Neural cell (in vitro differentiated cells): ENCODE measurements around the gene HLA-E. TPM values are rescaled to one million over a fixed set of nuclear protein-coding genes. Genes with fewer than 3 reads are reported as not detected.

Experiments used
- H2AFZ ChIP-seq: fragments of 200-600, 300-800 bp; sonication (generic), shearing (Covaris generic); 2 replicates; pipeline ENCODE4 v1.6.0; 2014; ENCODE audit warnings: low read depth, mild to moderate bottlenecking, antibody characterized with exemption, low read length, moderate library complexity
- H3F3A ChIP-seq: fragments of 200-600 bp; shearing (Covaris generic); 2 replicates; pipeline ENCODE4 v1.6.1; 2016; ENCODE audit warnings: mild to moderate bottlenecking, moderate library complexity, mixed read lengths, antibody characterized with exemption, low read length; ENCODE audit not compliant: insufficient read depth, poor library complexity, severe bottlenecking
- H3K27ac ChIP-seq: fragments of 200-600, 300-800 bp; sonication (generic), shearing (Covaris generic); 2 replicates; pipeline ENCODE4 v1.5.1; 2014; ENCODE audit warnings: mild to moderate bottlenecking, low read length, moderate library complexity
- H3K27me3 ChIP-seq: fragments of 300-800, 200-600 bp; sonication (generic), shearing (Covaris generic); 2 replicates; pipeline ENCODE4 v1.6.0; 2014; ENCODE audit warnings: mild to moderate bottlenecking, low read depth, low read length, moderate library complexity; ENCODE audit not compliant: insufficient read depth
- H3K36me3 ChIP-seq: fragments of 300-800, 200-600 bp; sonication (generic), shearing (Covaris generic); 2 replicates; pipeline ENCODE4 v1.5.1; 2014; ENCODE audit warnings: mild to moderate bottlenecking, antibody characterized with exemption, low read length, moderate library complexity; ENCODE audit not compliant: insufficient read depth
- H3K4me2 ChIP-seq: fragments of 300-800, 200-600 bp; sonication (generic), shearing (Covaris generic); 2 replicates; pipeline ENCODE4 v1.6.0; 2014; ENCODE audit warnings: mild to moderate bottlenecking, low read length
- H3K4me3 ChIP-seq: fragments of 300-800, 200-600 bp; sonication (generic), shearing (Covaris generic); 2 replicates; pipeline ENCODE4 v1.5.1; 2014; ENCODE audit warnings: mild to moderate bottlenecking, low read length, moderate library complexity
- H3K79me2 ChIP-seq: fragments of 200-600 bp; shearing (Covaris generic); replicated peaks from 2 replicates; pipeline ENCODE4 v1.6.0; 2014; ENCODE audit warnings: mild to moderate bottlenecking, low read length, moderate library complexity; ENCODE audit not compliant: insufficient read depth
- H3K9ac ChIP-seq: fragments of 300-800, 200-600 bp; sonication (generic), shearing (Covaris generic); 2 replicates; pipeline ENCODE4 v1.6.1; 2016; ENCODE audit warnings: mild to moderate bottlenecking, low read length, mixed read lengths
- H3K9me2 ChIP-seq: fragments of 200-600 bp; shearing (Covaris generic); 2 replicates; pipeline ENCODE4 v1.6.1; 2016; ENCODE audit warnings: mild to moderate bottlenecking, low read length, mixed read lengths; ENCODE audit not compliant: insufficient read depth
- H3K9me3 ChIP-seq: fragments of 200-600, 300-800 bp; sonication (generic), shearing (Covaris generic); 2 replicates; pipeline ENCODE4 v1.6.1; 2016; ENCODE audit warnings: mild to moderate bottlenecking, mixed run types, low read length, moderate library complexity, mixed read lengths
- H4K20me1 ChIP-seq: fragments of 200-600 bp; shearing (Covaris generic); 2 replicates; pipeline ENCODE4 v1.6.1; 2016; ENCODE audit warnings: mild to moderate bottlenecking, mixed run types; ENCODE audit not compliant: insufficient read depth
- CTCF ChIP-seq: fragments of 450-650 bp; IDR thresholded peaks from 2 replicates; pipeline ENCODE4 v1.5.1; 2014; ENCODE audit warnings: antibody characterized with exemption, mild to moderate bottlenecking, moderate library complexity; ENCODE audit not compliant: poor library complexity, severe bottlenecking
- EP300 ChIP-seq: fragments of 450-650 bp; conservative IDR thresholded peaks from 2 replicates; pipeline ENCODE4 v1.6.1; 2014; ENCODE audit warnings: antibody characterized with exemption, mild to moderate bottlenecking, moderate library complexity; ENCODE audit not compliant: poor library complexity, severe bottlenecking
- EZH2 ChIP-seq: fragments of 200-600, 300-800 bp; shearing (Covaris generic), sonication (generic); IDR thresholded peaks from 2 replicates; pipeline ENCODE4 v1.6.1; 2014; ENCODE audit warnings: antibody characterized with exemption, low read length, borderline replicate concordance, mild to moderate bottlenecking; ENCODE audit not compliant: insufficient read depth, poor library complexity, severe bottlenecking
- MXI1 ChIP-seq: fragments of 450-650 bp; conservative IDR thresholded peaks from 2 replicates; pipeline ENCODE4 v1.6.1; 2014; ENCODE audit warnings: antibody characterized with exemption, mild to moderate bottlenecking; ENCODE audit not compliant: poor library complexity, severe bottlenecking
- POLR2AphosphoS5 ChIP-seq: IDR thresholded peaks from 2 replicates; pipeline ENCODE4 v1.6.1; 2012
- RAD21 ChIP-seq: fragments of 450-650 bp; conservative IDR thresholded peaks from 2 replicates; pipeline ENCODE4 v1.6.1; 2014; ENCODE audit warnings: antibody characterized with exemption, mild to moderate bottlenecking, moderate library complexity
- SMC3 ChIP-seq: fragments of 450-650 bp; conservative IDR thresholded peaks from 2 replicates; pipeline ENCODE4 v1.6.1; 2014; ENCODE audit warnings: antibody characterized with exemption, mild to moderate bottlenecking, moderate library complexity; ENCODE audit not compliant: poor library complexity
- TAF1 ChIP-seq: IDR thresholded peaks from 2 replicates; pipeline ENCODE4 v1.6.1; 2012; ENCODE audit warnings: low read depth
- polyA plus RNA-seq: library from polyadenylated mRNA; depleted of rRNA; stranded (reverse); fragments of >200 nt; gene quantifications from 2 replicates; pipeline ENCODE4 v1.2.3, GENCODE V29; 2014
- TF ChIP-seq, protein P1 (sequence below): IDR thresholded peaks from 2 replicates; pipeline ENCODE4 v1.6.1; 2012; ENCODE audit warnings: borderline replicate concordance

Gene HLA-E
- polyA plus RNA-seq, 1 donor from 2014 or later, result 0.51 TPM

DNA sequence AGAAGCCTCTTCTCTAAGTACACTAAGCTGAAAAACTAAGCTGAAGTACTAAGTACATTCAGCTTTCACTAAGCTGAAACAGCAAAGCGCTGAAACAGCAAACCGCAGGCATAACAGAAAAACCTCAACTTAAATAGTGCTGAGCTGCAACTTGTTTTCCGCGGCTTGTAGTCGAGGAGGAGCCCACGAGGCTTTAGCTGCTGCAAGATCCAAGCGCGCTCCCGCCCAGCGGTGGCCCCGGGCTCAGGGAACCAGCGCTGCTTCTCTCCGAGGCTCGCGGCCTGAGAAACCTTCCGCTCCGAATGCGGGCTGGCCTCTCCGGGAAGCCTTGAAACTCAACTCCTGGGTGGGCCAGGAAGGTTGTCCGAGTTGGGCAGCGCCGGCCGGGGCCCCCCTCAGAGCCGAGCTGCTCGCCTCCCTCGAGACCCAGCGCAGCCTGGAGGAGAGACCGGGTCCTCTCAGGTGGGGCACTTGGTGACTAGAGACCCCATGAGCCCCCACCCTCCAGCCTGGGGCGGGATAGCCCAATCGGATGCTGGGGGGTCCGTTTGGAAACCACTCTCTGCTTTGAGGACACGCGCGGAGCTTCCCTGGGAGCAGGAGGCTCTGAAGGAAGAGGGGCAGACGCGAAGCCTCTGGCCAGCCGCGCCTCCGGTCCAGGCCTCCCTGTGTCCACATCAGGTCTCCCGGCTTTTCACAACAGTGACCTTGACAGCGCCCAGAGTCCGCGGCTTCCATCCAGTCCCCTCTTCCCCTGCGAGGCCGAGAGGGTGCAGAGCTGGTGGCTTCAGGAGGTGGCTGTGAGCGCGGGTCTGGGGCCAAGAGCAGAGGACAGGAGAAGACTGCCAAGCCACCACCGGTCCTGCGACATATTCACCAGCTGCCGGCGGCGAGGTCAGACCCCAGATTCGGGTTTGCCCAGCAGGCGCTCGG, 38.1 kb upstream of the HLA-E start:
- no peak overlapping the region for H3K9ac ChIP-seq
- no peak overlapping the region for H2AFZ ChIP-seq
- H3K36me3 ChIP-seq, result no peaks in the 10 kb centered on the region
- no peak for TF ChIP-seq TAF1
- TF ChIP-seq, protein P1, sequence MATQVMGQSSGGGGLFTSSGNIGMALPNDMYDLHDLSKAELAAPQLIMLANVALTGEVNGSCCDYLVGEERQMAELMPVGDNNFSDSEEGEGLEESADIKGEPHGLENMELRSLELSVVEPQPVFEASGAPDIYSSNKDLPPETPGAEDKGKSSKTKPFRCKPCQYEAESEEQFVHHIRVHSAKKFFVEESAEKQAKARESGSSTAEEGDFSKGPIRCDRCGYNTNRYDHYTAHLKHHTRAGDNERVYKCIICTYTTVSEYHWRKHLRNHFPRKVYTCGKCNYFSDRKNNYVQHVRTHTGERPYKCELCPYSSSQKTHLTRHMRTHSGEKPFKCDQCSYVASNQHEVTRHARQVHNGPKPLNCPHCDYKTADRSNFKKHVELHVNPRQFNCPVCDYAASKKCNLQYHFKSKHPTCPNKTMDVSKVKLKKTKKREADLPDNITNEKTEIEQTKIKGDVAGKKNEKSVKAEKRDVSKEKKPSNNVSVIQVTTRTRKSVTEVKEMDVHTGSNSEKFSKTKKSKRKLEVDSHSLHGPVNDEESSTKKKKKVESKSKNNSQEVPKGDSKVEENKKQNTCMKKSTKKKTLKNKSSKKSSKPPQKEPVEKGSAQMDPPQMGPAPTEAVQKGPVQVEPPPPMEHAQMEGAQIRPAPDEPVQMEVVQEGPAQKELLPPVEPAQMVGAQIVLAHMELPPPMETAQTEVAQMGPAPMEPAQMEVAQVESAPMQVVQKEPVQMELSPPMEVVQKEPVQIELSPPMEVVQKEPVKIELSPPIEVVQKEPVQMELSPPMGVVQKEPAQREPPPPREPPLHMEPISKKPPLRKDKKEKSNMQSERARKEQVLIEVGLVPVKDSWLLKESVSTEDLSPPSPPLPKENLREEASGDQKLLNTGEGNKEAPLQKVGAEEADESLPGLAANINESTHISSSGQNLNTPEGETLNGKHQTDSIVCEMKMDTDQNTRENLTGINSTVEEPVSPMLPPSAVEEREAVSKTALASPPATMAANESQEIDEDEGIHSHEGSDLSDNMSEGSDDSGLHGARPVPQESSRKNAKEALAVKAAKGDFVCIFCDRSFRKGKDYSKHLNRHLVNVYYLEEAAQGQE, result no peak
- no peak for TF ChIP-seq POLR2AphosphoS5
- no peak for TF ChIP-seq CTCF
- TF ChIP-seq SMC3, result no peak
- no peak for TF ChIP-seq MXI1
- TF ChIP-seq EZH2, result no peak
- TF ChIP-seq RAD21, result no peak
- TF ChIP-seq EP300, result no peak
- H3K4me2 ChIP-seq, result no peak overlapping the region
- H3F3A ChIP-seq, result no peaks in the 10 kb centered on the region
- H3K27me3 ChIP-seq, result peaks cover 8% of the 10 kb centered on the region
- H4K20me1 ChIP-seq, result no peaks in the 10 kb centered on the region
- no peak overlapping the region for H3K4me3 ChIP-seq
- H3K27ac ChIP-seq, result no peak overlapping the region
- no peaks in the 10 kb centered on the region for H3K79me2 ChIP-seq
- H3K9me3 ChIP-seq, result no peaks in the 10 kb centered on the region
- H3K9me2 ChIP-seq, result no peaks in the 10 kb centered on the region

- H3K9ac ChIP-seq, result no peak overlapping the region
- H3K4me3 ChIP-seq, result no peak overlapping the region
- H3F3A ChIP-seq, result no peaks in the 10 kb centered on the region
- H3K4me2 ChIP-seq, result no peak overlapping the region
- no peak overlapping the region for H2AFZ ChIP-seq
- TF ChIP-seq TAF1, result no peak
- TF ChIP-seq POLR2AphosphoS5, result no peak
- TF ChIP-seq CTCF, result no peak
- no peak for TF ChIP-seq EZH2
- TF ChIP-seq SMC3, result no peak
- no peak for TF ChIP-seq RAD21
- H4K20me1 ChIP-seq, result no peaks in the 10 kb centered on the region
- no peaks in the 10 kb centered on the region for H3K9me2 ChIP-seq
- H3K27me3 ChIP-seq, result peaks cover 8% of the 10 kb centered on the region
- no peaks in the 10 kb centered on the region for H3K36me3 ChIP-seq
- no peaks in the 10 kb centered on the region for H3K9me3 ChIP-seq
- H3K79me2 ChIP-seq, result no peaks in the 10 kb centered on the region
- H3K27ac ChIP-seq, result no peak overlapping the region
Observed at GRCh38 chr6:30452736-30453507, 36.4 kb upstream of the HLA-E start.
